Immature natural killer cell (primary cell): Measurements from ENCODE around the gene INPP5D. TPM values are rescaled to one million over a fixed set of nuclear protein-coding genes. Genes with fewer than 3 reads are reported as not detected.
A peak's percentile ranks its signal among the peaks of the same experiment; 100 is the strongest.

Experiments
- DNase-seq, 3 donors: peaks; one replicate each; pipeline ENCODE4 v3.0.0; 2022; ENCODE audit warnings: mixed read lengths in 1 of 3
- H3K27ac Mint-ChIP-seq, 6 donors: one replicate each; pipeline ENCODE4 v1.8.0; 2020; ENCODE audit warnings: mixed read lengths in 6 of 6, mild to moderate bottlenecking in 5 of 6, inconsistent platforms in 4 of 6, moderate library complexity in 3 of 6
- H3K27me3 Mint-ChIP-seq, 3 donors: one replicate each; pipeline ENCODE4 v1.8.0; 2020 to 2021; ENCODE audit warnings: low read depth in 3 of 3, mild to moderate bottlenecking in 3 of 3, mixed read lengths in 3 of 3, moderate library complexity in 3 of 3, inconsistent platforms in 1 of 3
- H3K36me3 Mint-ChIP-seq, 3 donors: one replicate each; pipeline ENCODE4 v1.8.0; 2020; ENCODE audit warnings: mixed read lengths in 3 of 3, inconsistent platforms in 2 of 3, mild to moderate bottlenecking in 2 of 3
- H3K4me1 Mint-ChIP-seq, 2 donors: one replicate each; pipeline ENCODE4 v1.8.0; 2020; ENCODE audit warnings: inconsistent platforms in 2 of 2, mild to moderate bottlenecking in 2 of 2, mixed read lengths in 2 of 2, moderate library complexity in 1 of 2
- H3K4me3 Mint-ChIP-seq, 5 donors: one replicate each; pipeline ENCODE4 v1.8.0; 2020; ENCODE audit warnings: mild to moderate bottlenecking in 5 of 5, mixed read lengths in 5 of 5, inconsistent platforms in 3 of 5, moderate library complexity in 3 of 5
- H3K9me3 Mint-ChIP-seq, 6 donors: one replicate each; pipeline ENCODE4 v1.8.0; 2020; ENCODE audit warnings: mild to moderate bottlenecking in 6 of 6, mixed read lengths in 6 of 6, inconsistent platforms in 4 of 6, moderate library complexity in 3 of 6
- polyA plus RNA-seq, 3 donors: library from polyadenylated mRNA; unstranded; fragments of 300-500 nt; fragmentation: Illumina TruSeq; gene quantifications; one replicate each; pipeline ENCODE4 v1.2.3, GENCODE V29; 2021

The INPP5D gene
- polyA plus RNA-seq, 3 donors from 2014 or later: 54.8 to 307 (median 73.5) TPM

DNA sequence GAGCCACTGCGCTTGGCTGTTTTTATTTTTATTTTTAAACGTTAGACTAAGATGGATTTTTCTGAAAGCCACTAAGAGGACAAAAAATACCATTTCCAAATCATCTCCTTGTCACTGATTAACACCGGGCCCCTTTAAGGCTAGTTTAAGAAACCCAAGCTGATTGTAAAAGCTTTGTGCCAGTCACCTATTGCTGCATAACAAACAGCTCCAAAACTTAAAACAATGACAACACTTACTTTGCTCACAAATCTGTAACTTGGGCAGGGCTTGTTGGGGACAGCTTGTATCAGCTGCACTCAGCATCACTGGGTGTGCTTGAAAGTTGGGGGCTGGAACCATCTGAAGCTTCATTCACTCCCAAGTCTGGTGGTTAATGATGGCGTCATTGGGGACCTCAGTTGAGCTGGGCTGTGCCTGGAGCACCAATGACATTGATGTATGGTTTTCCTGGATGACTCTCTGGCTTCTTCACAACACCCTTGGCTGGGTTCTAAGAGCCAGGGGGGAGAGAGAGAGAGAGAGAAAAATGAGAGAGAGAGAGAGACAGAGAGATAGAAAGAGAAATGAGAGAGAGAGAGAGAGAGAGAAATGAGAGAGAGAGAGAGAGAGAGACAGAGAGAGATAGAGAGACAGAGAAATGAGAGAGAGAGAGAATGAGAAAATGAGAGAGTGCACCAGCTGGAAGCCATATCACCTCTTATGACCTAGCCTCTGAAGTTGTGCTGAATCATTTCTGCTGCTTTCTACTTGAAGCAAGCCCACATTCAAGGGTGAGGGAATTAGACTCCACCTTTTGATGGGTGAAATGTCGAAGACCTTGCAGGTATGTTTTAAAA lies 165.3 kb downstream of the INPP5D start:
- Mint-ChIP-seq H3K27me3 (peaks cover 2 to 5% (median 4%) of the 10 kb centered on the region in 3 donors), H3K4me3 (peak overlapping the region in 1 of 5 donors; percentile 28), H3K4me1 (peaks cover 0 to 7% of the 10 kb centered on the region in 2 donors), H3K9me3 (no peaks in the 10 kb centered on the region), H3K36me3 (peaks cover 0 to 19% (median 3%) of the 10 kb centered on the region in 3 donors), H3K27ac (no peak overlapping the region)
- DNase-seq: no peak

DNA sequence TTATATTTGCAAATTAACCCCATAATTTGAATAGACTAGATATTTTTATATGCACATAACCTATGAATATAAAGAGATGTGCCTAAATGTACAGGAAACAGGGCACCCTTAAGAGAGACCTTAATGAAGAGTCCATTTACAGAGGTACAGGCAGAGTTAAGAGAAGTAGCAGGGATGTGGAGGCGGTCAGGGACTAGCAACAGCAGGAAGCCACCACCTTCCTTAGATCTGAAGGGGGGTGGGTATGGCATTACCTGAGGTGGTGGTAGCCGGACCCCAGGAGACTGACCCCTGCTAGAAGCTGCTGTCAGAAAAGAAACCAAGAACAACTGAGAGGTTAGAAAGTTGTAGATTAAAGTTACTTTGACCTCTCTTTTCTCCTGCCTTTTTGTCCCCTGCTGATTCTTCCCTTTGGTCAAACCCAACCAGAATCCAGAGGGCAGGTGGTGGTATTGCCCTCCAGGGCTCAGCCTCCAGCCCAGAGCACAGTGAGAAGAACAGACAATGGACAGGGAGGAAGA lies 166.4 kb downstream of the INPP5D start:
- H3K9me3 Mint-ChIP-seq: no peaks in the 10 kb centered on the region
- peaks cover 2 to 5% (median 4%) of the 10 kb centered on the region in 3 donors for H3K27me3 Mint-ChIP-seq
- peak overlapping the region in 1 of 6 donors; percentile 37 for H3K27ac Mint-ChIP-seq
- H3K36me3 Mint-ChIP-seq: peaks cover 0 to 19% (median 3%) of the 10 kb centered on the region in 3 donors
- peaks cover 4 to 14% of the 10 kb centered on the region in 2 donors for H3K4me1 Mint-ChIP-seq
- DNase-seq: no peak
- no peak overlapping the region for H3K4me3 Mint-ChIP-seq

DNA sequence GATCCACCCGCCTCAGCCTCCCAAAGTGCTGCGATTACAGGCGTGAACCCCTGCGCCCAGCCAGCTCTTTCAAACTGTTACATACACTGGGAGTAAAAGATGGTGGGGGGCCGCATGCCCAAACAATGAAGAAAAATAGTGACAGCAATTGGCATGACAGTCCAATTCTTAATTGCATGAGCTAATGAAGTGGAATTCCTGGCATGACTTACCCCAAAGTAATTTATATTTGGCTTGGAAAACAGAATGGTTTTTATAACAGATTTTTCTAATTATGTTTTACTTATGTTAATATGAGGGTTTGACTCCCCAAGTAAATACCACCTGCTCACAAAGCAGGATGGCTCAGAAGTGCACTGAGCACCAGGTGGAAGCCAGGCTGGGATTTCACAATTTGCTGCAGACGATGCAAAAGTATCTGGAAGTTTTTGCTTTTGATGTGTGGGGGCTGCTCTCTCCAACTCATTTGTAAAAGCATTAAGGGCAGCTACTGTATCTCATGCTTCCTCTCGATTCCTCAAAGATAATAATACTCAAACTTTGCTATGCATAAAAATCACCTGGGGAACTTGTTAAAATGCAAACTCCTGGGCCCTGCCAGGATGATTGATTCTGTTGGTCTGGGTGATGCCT lies 167.3 kb downstream of the INPP5D start:
- Mint-ChIP-seq H3K4me3 (no peak overlapping the region), H3K9me3 (no peaks in the 10 kb centered on the region), H3K27ac (no peak overlapping the region), H3K27me3 (peaks cover 2 to 3% (median 2%) of the 10 kb centered on the region in 3 donors), H3K4me1 (peaks cover 4 to 14% of the 10 kb centered on the region in 2 donors), H3K36me3 (peaks cover 0 to 12% (median 3%) of the 10 kb centered on the region in 3 donors)
- no peak for DNase-seq

DNA sequence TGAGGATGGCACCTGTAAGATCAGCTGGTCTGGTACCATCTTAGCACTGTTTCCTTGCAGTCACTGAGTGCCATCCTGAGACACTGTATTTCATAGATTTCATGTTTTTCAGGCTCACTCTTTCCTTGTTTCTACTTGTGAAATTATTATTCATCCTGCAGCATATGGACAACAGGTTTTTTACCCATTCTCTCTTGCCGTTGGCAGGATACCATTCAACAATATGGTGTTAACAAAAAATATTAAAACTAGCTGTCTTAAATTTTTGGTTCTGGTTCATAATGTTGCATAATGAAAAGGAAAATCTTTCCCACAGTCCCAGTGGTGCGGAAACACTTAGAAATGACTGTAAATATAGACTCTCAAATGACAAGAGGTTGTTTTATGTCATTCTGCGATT lies 168.2 kb downstream of the INPP5D start:
- Mint-ChIP-seq H3K27me3 (peaks cover 2 to 3% (median 2%) of the 10 kb centered on the region in 3 donors), H3K9me3 (no peaks in the 10 kb centered on the region), H3K27ac (no peak overlapping the region), H3K4me3 (no peak overlapping the region), H3K4me1 (peaks cover 4 to 17% of the 10 kb centered on the region in 2 donors), H3K36me3 (peaks cover 0 to 12% (median 3%) of the 10 kb centered on the region in 3 donors)
- no peak for DNase-seq

DNA sequence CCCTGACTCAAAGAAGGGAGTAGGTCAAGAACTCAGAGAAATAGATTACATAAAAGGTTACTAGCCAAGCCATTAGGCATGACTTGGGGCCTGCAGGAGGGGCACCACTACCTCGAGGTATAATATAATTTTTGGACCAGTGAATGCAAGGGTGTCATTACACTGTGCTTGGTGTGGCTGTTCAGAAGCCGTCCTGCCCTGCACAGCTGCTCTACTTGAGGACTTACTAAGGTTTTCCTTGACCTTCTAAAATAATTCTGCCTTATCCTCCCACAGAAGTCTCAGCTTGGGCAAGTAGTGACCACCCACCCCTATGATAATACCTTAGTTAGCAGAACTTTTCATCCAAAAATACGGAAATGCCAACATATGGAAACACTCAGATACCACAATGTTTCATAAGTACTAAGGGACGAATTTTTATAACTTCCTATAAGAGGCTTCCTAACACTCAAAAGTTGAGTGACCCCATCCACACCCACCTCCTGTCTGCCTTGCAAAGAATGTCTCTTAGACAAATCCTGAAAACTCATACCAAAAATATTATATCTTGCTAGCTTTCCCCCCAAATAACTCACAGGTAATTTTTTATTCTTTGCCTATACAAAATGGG lies 173.6 kb downstream of the INPP5D start:
- peaks cover 2 to 5% (median 5%) of the 10 kb centered on the region in 3 donors for H3K27me3 Mint-ChIP-seq
- H3K9me3 Mint-ChIP-seq: no peaks in the 10 kb centered on the region
- peaks cover 0 to 6% (median 3%) of the 10 kb centered on the region in 3 donors for H3K36me3 Mint-ChIP-seq
- DNase-seq: no peak
- H3K4me3 Mint-ChIP-seq: peak overlapping the region in 1 of 5 donors; percentile 73
- H3K27ac Mint-ChIP-seq: peak overlapping the region in 2 of 6 donors; percentile 14 to 59
- H3K4me1 Mint-ChIP-seq: peaks cover 28 to 55% of the 10 kb centered on the region in 2 donors

DNA sequence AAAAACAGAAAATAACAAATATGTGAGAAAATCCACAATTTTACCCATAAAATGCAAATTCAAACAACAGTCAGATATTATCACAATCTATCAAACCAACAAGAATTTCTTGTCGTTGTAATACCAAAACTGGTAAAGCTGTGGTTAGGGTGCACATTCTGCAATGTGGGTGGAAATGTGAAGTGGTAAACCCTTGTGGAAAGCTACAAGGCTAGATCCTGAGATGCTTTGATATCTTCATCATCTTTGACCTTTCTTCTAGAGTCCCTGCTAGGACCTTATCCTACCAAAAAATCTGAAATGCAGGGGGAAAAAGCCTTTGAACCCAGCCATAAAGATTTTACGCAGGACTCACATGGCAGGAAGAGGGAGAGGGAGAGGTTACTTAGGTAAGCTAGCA lies 174.1 kb downstream of the INPP5D start:
- Mint-ChIP-seq H3K9me3 (no peaks in the 10 kb centered on the region), H3K27ac (peak overlapping the region in 2 of 6 donors; percentile 14 to 59), H3K27me3 (peaks cover 4 to 5% (median 5%) of the 10 kb centered on the region in 3 donors), H3K4me3 (peak overlapping the region in 1 of 5 donors; percentile 73), H3K36me3 (peaks cover 0 to 6% (median 3%) of the 10 kb centered on the region in 3 donors), H3K4me1 (peaks cover 33 to 60% of the 10 kb centered on the region in 2 donors)
- DNase-seq: peak in 1 of 3 donors; percentile 20

DNA sequence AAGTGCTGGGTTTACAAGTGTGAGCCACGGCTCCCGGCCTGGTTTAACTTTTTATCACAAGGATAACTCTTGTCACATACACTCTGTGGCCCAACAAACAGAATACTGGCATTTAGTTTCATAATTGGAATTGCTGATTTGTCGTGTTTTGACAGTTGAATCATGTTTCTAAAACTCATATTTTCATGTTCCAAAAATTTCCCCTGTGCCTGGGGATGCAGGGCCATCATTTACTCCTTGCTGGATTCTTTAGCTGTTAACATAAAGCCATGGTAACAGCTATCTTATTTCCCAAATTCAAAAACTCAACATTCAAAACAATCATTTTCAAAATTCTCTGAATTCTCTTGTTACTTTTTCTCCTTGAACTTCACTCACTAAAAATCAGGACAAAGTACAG lies 174.9 kb downstream of the INPP5D start:
- no peak for DNase-seq
- H3K27ac Mint-ChIP-seq: no peak overlapping the region
- H3K9me3 Mint-ChIP-seq: peaks cover 0 to 1% (median 0%) of the 10 kb centered on the region in 6 donors
- H3K36me3 Mint-ChIP-seq: peaks cover 0 to 3% (median 3%) of the 10 kb centered on the region in 3 donors
- no peak overlapping the region for H3K4me3 Mint-ChIP-seq
- peaks cover 4 to 5% (median 5%) of the 10 kb centered on the region in 3 donors for H3K27me3 Mint-ChIP-seq
- H3K4me1 Mint-ChIP-seq: peaks cover 40 to 66% of the 10 kb centered on the region in 2 donors

DNA sequence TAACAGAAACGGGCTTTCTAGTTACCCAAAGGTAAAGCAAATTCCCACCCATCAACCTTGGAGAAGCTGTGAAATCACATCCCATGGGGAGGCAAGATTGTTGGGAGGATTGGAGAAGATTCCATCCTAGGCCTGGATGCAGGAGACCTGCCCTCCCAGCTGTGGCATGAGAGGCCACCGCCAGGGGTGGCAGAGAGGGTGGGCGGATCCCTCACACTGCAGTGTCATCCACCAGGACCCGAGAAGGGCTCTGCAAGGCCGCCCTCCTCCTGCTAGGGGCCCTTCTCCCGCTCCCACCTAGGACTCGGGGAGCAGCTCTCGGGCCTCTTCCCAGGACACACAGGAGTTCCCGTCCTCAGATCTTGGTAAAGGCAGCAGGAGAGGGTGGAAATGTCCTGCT lies 175.8 kb downstream of the INPP5D start:
- Mint-ChIP-seq H3K36me3 (peaks cover 0 to 3% (median 0%) of the 10 kb centered on the region in 3 donors), H3K4me1 (peaks cover 45 to 66% of the 10 kb centered on the region in 2 donors), H3K9me3 (peaks cover 0 to 1% (median 0%) of the 10 kb centered on the region in 6 donors), H3K4me3 (no peak overlapping the region), H3K27ac (no peak overlapping the region), H3K27me3 (peaks cover 4 to 8% (median 5%) of the 10 kb centered on the region in 3 donors)
- no peak for DNase-seq

DNA sequence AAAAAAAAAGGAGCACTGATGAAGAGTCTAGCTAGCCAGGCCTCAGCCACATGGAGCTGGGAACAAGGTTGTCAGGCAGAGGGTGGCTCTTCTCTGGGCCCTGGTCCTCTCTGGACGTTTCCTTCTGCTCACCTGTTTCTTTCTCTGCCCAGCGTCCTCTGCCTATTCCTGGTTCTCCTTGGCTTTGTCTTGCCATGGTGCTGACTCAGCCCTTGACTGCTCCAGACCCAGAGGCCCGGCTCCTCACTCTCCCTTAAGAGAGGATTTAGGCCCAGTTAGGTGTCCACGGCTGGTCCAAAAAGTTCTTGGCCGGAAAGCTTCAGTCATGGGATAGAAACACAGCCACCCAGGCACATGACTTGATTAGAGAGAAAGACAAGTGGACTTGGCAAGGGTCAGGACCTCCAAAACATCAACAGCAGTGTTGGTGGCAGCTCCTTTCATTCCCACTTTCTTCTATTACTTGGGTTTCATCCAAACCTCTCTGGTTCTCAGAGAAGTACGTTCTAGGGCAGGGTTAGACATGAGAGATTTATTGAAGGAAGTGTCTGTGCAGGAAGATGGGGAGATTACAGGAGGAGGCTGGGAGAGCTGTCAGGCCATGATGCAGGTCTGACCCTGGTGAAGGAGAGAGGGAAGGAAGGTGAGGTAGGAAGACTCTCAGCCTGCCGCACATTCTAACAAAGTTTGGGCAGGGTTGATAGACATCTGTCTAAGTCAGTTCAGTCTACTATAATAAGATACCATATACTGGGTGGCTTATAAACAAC lies 176.9 kb downstream of the INPP5D start:
- peaks cover 0 to 3% (median 0%) of the 10 kb centered on the region in 3 donors for H3K36me3 Mint-ChIP-seq
- H3K4me1 Mint-ChIP-seq: peaks cover 53 to 74% of the 10 kb centered on the region in 2 donors
- DNase-seq: no peak
- peaks cover 4 to 10% (median 5%) of the 10 kb centered on the region in 3 donors for H3K27me3 Mint-ChIP-seq
- H3K27ac Mint-ChIP-seq: peak overlapping the region in 1 of 6 donors; percentile 15
- peaks cover 0 to 1% (median 0%) of the 10 kb centered on the region in 6 donors for H3K9me3 Mint-ChIP-seq
- H3K4me3 Mint-ChIP-seq: peak overlapping the region in 1 of 5 donors; percentile 54

DNA sequence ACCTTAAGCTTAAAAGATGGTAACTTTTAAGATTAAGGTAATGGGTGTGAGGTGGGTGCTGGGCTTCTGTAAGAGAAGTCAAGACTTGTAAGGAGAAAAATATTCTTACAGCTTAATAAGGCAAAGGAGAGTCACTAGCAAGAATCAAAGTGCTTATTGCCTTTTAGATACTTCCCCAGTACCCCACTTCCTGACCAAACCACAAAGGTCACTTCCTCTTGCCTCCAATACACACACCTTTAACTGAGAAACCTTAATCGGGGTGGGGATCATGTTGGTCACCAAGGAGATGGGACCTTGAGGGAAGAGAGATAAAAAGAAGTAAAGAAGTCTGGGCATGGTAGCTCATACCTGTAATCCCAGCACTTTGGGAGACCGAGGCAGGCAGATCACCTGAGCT lies 180.8 kb downstream of the INPP5D start:
- Mint-ChIP-seq H3K36me3 (peaks cover 0 to 3% (median 0%) of the 10 kb centered on the region in 3 donors), H3K9me3 (peaks cover 0 to 1% (median 0%) of the 10 kb centered on the region in 6 donors), H3K4me3 (peak overlapping the region; percentile 50 to 81 (median 77)), H3K27me3 (peaks cover 4 to 16% (median 5%) of the 10 kb centered on the region in 3 donors), H3K4me1 (peaks cover 50 to 59% of the 10 kb centered on the region in 2 donors), H3K27ac (peak overlapping the region; percentile 51 to 88 (median 80))
- peak; percentile 40 to 46 (median 45) for DNase-seq

DNA sequence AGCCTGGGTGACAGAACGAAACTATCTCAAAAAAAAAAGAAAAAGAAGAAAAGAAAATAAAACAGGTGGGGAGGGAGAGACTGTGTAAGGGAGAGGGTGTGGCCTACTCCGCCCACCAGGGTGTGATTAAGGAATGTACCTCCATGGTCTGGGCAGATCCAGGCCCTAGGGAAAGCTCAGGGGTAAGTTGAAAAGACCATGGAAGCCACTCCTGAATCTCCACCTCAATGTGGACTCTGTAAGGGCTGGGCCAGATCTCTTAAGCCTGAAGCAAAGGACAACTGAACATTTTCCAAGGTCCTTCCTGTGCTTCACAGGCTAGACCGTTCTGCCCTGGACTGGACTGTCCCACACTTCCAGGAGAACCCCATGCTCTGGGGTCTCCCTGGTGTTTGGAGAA lies 181.7 kb downstream of the INPP5D start:
- Mint-ChIP-seq H3K9me3 (peaks cover 0 to 1% (median 0%) of the 10 kb centered on the region in 6 donors), H3K4me3 (no peak overlapping the region), H3K4me1 (peaks cover 50 to 58% of the 10 kb centered on the region in 2 donors), H3K27me3 (peaks cover 4 to 16% (median 5%) of the 10 kb centered on the region in 3 donors), H3K36me3 (peaks cover 0 to 3% (median 0%) of the 10 kb centered on the region in 3 donors), H3K27ac (peak overlapping the region in 3 of 6 donors; percentile 12 to 79 (median 34))
- DNase-seq: no peak

DNA sequence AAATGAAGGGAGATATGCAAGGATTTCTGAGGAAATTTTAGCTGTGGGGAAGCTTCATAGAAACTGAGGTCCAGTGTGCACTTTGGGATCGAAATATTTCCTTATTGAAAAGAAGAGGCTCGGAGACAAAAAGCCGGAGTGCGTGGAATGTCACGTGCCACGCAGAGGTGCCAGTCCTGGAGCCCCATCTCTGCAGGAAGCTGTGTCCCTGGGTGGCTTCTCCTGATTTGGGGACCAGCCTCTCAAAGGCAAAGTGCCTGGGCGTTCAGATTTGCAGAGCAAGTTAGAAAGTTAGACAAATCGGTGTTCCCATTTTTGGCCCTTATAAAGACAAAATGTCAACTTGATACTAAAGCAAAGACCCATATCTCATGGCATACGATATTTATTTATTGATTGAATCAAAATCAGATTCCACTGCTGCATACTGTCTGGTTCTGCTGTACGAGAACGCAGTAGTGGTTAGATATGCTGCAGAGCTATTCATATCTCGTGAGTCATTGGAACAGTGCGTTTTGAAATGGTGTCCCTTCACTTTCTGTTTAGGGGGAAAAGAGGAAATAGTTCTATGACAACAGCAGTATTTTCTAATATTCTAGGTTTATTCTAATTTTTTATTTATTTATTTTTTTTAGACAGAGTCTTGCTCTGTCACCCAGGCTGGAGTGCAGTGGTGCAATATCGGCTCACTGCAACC lies 182.2 kb downstream of the INPP5D start:
- DNase-seq: no peak
- Mint-ChIP-seq H3K36me3 (peaks cover 0 to 3% (median 0%) of the 10 kb centered on the region in 3 donors), H3K4me3 (no peak overlapping the region)

More for the DNA sequence above, 182.2 kb downstream of the INPP5D start:
- peaks cover 3 to 14% (median 4%) of the 10 kb centered on the region in 3 donors for H3K27me3 Mint-ChIP-seq
- H3K27ac Mint-ChIP-seq: peak overlapping the region in 2 of 6 donors; percentile 68 to 79
- peaks cover 0 to 1% (median 0%) of the 10 kb centered on the region in 6 donors for H3K9me3 Mint-ChIP-seq
- H3K4me1 Mint-ChIP-seq: peaks cover 45 to 53% of the 10 kb centered on the region in 2 donors
